ENCODE data around the gene PHLDB1. TPM values are rescaled to one million over a fixed set of nuclear protein-coding genes. Genes with fewer than 3 reads are reported as not detected.
A peak's percentile ranks its signal among the peaks of the same experiment; 100 is the strongest.

The PHLDB1 gene
- total RNA-seq, 2 experiments from 2014 or later, result 2.0 TPM

DNA sequence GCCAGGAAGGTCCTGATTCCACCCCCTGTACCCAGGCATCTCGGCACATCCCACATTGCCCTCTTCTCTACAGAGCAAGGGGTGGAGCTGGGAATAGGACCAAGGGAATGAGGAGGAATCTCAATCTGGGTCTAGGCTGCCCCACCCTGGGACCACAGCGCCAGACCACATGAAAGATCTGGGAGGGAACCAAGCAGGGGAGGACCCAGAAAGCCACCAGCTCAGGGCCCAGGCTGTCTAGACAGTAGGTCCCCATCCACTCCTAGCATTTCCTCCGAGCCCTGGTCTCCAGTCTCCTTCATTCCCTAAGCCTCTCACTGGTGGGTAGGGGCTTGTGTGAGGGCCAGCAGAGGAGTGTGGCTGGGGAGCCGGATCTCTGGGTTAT, 11.6 kb downstream of the PHLDB1 start:
- Mint-ChIP-seq H3K9me3 (no peaks in the 10 kb centered on the region), H3K4me1 (ENCODE audit: low read depth) (peaks cover 14% of the 10 kb centered on the region)

GRCh38 chr11:118619444-118620197, 12.2 kb downstream of the PHLDB1 start:
- H3K4me3 Mint-ChIP-seq, result no peak overlapping the region

More for the DNA sequence above, 11.6 kb downstream of the PHLDB1 start:
- no peak for DNase-seq
- peaks cover 3% of the 10 kb centered on the region for H3K27me3 Mint-ChIP-seq (ENCODE audit: low read depth)
- no peak overlapping the region for H3K27ac Mint-ChIP-seq
- intact Hi-C loops (cut with micrococcal nuclease), result no loop called here
- no peaks in the 10 kb centered on the region for H3K36me3 Mint-ChIP-seq (ENCODE audit: low read depth)
- H3K4me3 Mint-ChIP-seq, result no peak overlapping the region
- CTCF ChIA-PET, result interaction anchor here (0.5 to 1.0 kb wide), 4 partner anchors 12 to 152 kb away, joined by 3 to 6 read pairs (median 4); partner anchors contain the start of gene PHLDB1

DNA sequence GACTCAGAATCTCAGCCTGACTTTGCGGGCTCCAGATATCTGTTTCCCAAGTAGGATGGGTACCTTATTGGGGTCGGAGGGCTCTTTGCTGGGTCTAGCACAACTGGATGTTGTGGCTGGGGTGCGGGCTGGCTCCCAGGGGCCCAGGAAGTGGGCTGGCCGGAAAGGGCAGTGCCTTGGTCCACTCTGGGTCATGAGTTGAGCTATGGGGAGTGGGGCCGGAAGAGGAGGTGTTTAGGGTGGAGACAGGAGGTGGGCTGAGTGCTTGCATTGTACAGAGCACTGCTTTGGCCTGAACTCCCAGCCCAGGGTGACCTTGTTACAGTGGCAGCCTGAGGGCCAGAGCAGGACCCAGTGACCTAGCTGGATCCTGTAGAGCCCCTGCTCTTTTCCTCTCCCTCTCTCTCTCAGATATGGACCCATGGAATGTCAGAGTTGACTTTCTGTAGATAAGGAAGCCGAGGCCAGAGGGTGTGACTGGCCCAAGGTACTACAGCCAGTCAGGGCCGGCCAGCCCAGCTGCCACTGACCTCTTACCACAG, 13.2 kb downstream of the PHLDB1 start:
- intact Hi-C loops (cut with micrococcal nuclease), result no loop called here
- no peak for DNase-seq
- Mint-ChIP-seq H3K36me3 (ENCODE audit: low read depth) (no peaks in the 10 kb centered on the region), H3K27me3 (ENCODE audit: low read depth) (peaks cover 3% of the 10 kb centered on the region), H3K27ac (no peak overlapping the region), H3K4me1 (ENCODE audit: low read depth) (peaks cover 14% of the 10 kb centered on the region), H3K9me3 (no peaks in the 10 kb centered on the region), H3K4me3 (peak overlapping the region; percentile 68)
- CTCF ChIA-PET, result interaction anchor here (0.8 to 4.0 kb wide), 4 partner anchors 9 to 15 kb away, joined by 3 to 14 read pairs (median 4); no protein-coding TSS in a partner anchor

More at GRCh38 chr11:118619444-118620197, 12.2 kb downstream of the PHLDB1 start:
- peaks cover 14% of the 10 kb centered on the region for H3K4me1 Mint-ChIP-seq (ENCODE audit: low read depth)
- no peak for DNase-seq
- CTCF ChIA-PET, result interaction anchor here (0.5 to 4.0 kb wide), 3 partner anchors 10 to 35 kb away, joined by 3 to 14 read pairs (median 6); partner anchors contain the start of gene PHLDB1
- no peaks in the 10 kb centered on the region for H3K9me3 Mint-ChIP-seq
- H3K36me3 Mint-ChIP-seq (ENCODE audit: low read depth), result no peaks in the 10 kb centered on the region
- no peak overlapping the region for H3K27ac Mint-ChIP-seq
- peaks cover 3% of the 10 kb centered on the region for H3K27me3 Mint-ChIP-seq (ENCODE audit: low read depth)
- intact Hi-C loops (cut with micrococcal nuclease), result no loop called here

DNA sequence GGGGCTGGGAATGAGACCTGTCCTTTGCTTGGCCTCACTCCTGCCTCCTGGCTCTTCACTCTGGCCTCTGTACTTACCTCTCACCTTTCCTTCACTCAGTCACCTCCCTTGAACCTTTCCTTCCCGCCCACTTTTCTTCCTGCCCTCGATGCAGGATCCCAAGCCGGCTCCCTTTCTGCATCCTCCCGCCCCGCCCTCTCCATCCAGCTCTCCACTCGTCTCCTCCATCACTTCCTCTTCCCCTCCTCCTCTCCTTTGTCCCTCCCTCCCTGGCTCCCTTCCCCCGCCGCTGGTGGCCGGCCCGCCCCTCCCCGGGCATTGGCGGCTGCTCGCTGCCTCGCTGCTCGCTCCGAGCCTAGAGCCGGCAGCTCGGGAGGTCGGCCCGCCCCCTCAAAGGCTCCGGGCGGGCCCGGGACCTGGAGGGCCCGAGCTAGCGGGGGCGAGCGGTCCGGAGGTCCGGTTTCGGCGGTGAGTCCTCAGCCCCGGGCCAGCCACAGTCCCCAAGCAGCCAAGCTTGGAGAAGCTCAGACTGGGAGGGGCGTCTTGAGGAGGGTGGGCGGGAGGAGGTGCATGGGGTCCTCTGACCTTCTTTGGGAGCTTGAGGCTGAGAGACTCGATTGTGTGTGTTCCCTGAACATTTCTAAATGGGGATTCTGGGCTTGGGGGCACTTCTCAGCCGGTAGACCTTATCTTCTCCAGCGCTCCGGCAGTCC, 13.8 kb downstream of the PHLDB1 start:
- H3K9me3 Mint-ChIP-seq, result no peaks in the 10 kb centered on the region
- peak overlapping the region; percentile 68 for H3K4me3 Mint-ChIP-seq
- peak; percentile 45 for DNase-seq
- peaks cover 14% of the 10 kb centered on the region for H3K4me1 Mint-ChIP-seq (ENCODE audit: low read depth)
- CTCF ChIA-PET, result interaction anchor here (0.8 to 4.0 kb wide), 3 partner anchors 9 to 15 kb away, joined by 3 to 14 read pairs (median 6); no protein-coding TSS in a partner anchor
- H3K27ac Mint-ChIP-seq, result no peak overlapping the region
- H3K36me3 Mint-ChIP-seq (ENCODE audit: low read depth), result no peaks in the 10 kb centered on the region
- H3K27me3 Mint-ChIP-seq (ENCODE audit: low read depth), result peaks cover 3% of the 10 kb centered on the region
- intact Hi-C loops (cut with micrococcal nuclease), result no loop called here

DNA sequence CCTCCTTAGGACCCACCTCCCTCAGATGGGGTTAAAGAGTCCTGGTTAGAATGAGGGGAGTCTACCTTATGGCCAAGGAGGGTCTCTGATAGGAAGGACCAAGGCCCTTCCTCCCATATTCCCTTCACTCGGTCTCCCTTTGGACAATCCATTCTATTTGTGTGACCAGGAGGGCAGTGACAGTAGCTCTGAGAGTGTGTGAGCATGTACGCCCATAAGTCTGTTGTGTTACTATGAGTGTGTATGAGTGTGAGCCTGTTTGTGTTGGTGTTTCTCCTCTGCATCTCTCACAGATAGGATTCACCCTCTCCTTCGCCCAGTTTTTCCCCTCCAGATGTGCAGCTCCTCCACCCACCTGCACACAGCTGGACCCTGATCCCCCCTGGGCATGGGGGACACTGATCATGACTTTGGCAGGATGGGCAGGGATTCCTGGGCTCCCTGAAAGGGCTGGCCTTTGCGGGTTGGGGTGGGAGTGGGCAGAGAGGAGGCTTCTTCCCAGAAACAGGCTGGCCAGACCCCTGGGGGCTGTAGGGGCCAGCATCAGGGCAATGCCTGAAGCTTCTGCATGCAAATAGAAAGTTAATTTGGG, 14.5 kb downstream of the PHLDB1 start:
- CTCF ChIA-PET, result interaction anchor here (1.0 to 4.0 kb wide), 2 partner anchors 13 to 19 kb away, joined by 3 to 14 read pairs; no protein-coding TSS in a partner anchor
- Mint-ChIP-seq H3K4me3 (peak overlapping the region; percentile 22), H3K9me3 (no peaks in the 10 kb centered on the region)

GRCh38 chr11:118622376-118623268, 15.2 kb downstream of the PHLDB1 start:
- H3K9me3 Mint-ChIP-seq, result no peaks in the 10 kb centered on the region
- intact Hi-C loops (cut with micrococcal nuclease), result no loop called here
- H3K36me3 Mint-ChIP-seq (ENCODE audit: low read depth), result no peaks in the 10 kb centered on the region
- peaks cover 14% of the 10 kb centered on the region for H3K4me1 Mint-ChIP-seq (ENCODE audit: low read depth)
- CTCF ChIA-PET, result interaction anchor here (1.0 to 4.0 kb wide), 4 partner anchors 11 to 67 kb away, joined by 3 to 14 read pairs (median 3); no protein-coding TSS in a partner anchor
- H3K27me3 Mint-ChIP-seq (ENCODE audit: low read depth), result peaks cover 3% of the 10 kb centered on the region
- no peak overlapping the region for H3K4me3 Mint-ChIP-seq
- DNase-seq, result no peak
- H3K27ac Mint-ChIP-seq, result no peak overlapping the region

More for the DNA sequence above, 14.5 kb downstream of the PHLDB1 start:
- Mint-ChIP-seq H3K27ac (no peak overlapping the region), H3K4me1 (ENCODE audit: low read depth) (peaks cover 14% of the 10 kb centered on the region), H3K36me3 (ENCODE audit: low read depth) (no peaks in the 10 kb centered on the region), H3K27me3 (ENCODE audit: low read depth) (peaks cover 3% of the 10 kb centered on the region)
- intact Hi-C loops (cut with micrococcal nuclease), result no loop called here
- DNase-seq, result no peak

DNA sequence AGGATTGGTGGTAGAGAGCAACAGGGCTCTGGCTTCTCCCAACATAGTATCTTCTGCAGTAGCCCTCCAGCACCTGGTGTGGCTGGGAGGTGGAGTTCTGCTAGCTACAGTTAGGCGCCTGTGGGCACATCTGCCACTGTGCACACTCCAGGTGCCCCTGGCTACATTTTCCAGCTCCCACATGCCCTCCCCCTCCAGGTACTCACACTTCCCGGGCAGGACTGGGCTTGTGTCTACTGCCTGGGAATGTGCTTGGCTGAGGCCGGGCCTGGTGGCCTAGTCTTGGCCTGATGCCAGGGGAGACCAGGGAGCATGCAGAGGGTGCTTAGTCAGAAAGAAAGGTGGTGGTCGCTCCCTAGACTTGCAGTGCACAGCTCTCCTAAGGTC, 15.8 kb downstream of the PHLDB1 start:
- no peak for DNase-seq
- no peak overlapping the region for H3K4me3 Mint-ChIP-seq
- no peaks in the 10 kb centered on the region for H3K36me3 Mint-ChIP-seq (ENCODE audit: low read depth)
- H3K27me3 Mint-ChIP-seq (ENCODE audit: low read depth), result peaks cover 3% of the 10 kb centered on the region
- H3K9me3 Mint-ChIP-seq, result no peaks in the 10 kb centered on the region
- no peak overlapping the region for H3K27ac Mint-ChIP-seq
- intact Hi-C loops (cut with micrococcal nuclease), result no loop called here
- CTCF ChIA-PET, result interaction anchor here (0.6 to 4.0 kb wide), 4 partner anchors 10 to 66 kb away, joined by 3 to 14 read pairs (median 3); no protein-coding TSS in a partner anchor
- H3K4me1 Mint-ChIP-seq (ENCODE audit: low read depth), result peaks cover 14% of the 10 kb centered on the region

- no peaks in the 10 kb centered on the region for H3K9me3 Mint-ChIP-seq
- CTCF ChIA-PET, result no interaction called here
- intact Hi-C loops (cut with micrococcal nuclease), result no loop called here
- H3K4me3 Mint-ChIP-seq, result no peak overlapping the region
- H3K4me1 Mint-ChIP-seq (ENCODE audit: low read depth), result peaks cover 11% of the 10 kb centered on the region
- DNase-seq, result no peak
- no peaks in the 10 kb centered on the region for H3K36me3 Mint-ChIP-seq (ENCODE audit: low read depth)
- H3K27me3 Mint-ChIP-seq (ENCODE audit: low read depth), result peaks cover 3% of the 10 kb centered on the region
- no peak overlapping the region for H3K27ac Mint-ChIP-seq
Observed at GRCh38 chr11:118625036-118625690, 17.7 kb downstream of the PHLDB1 start.

DNA sequence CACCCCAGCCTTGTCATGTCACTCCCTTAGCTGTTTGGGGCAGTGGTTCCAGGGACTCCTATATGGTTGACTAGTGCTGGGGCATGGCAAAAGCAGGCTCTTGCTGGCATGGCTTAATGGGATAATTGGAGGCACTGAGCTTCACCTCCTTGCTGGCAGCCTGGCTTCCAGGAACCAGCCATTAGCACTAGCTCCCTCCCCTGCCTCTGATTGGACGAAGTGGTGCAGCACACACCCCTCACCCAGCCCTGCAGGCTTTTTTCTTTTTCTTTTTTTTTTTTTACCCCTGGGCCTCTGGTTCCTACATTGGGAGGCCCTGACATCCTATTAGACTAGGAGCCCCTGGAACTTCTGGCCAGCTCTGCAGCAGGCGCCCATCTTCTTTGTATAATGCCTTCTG, 18.6 kb downstream of the PHLDB1 start:
- Mint-ChIP-seq H3K4me3 (no peak overlapping the region), H3K27ac (no peak overlapping the region), H3K9me3 (no peaks in the 10 kb centered on the region), H3K27me3 (ENCODE audit: low read depth) (no peaks in the 10 kb centered on the region), H3K4me1 (ENCODE audit: low read depth) (peaks cover 5% of the 10 kb centered on the region), H3K36me3 (ENCODE audit: low read depth) (no peaks in the 10 kb centered on the region)
- no peak for DNase-seq
- intact Hi-C loops (cut with micrococcal nuclease), result no loop called here
- CTCF ChIA-PET, result interaction anchor here (1.1 kb wide), 1 partner anchor 33 kb away, joined by 3 read pairs; no protein-coding TSS in a partner anchor

DNA sequence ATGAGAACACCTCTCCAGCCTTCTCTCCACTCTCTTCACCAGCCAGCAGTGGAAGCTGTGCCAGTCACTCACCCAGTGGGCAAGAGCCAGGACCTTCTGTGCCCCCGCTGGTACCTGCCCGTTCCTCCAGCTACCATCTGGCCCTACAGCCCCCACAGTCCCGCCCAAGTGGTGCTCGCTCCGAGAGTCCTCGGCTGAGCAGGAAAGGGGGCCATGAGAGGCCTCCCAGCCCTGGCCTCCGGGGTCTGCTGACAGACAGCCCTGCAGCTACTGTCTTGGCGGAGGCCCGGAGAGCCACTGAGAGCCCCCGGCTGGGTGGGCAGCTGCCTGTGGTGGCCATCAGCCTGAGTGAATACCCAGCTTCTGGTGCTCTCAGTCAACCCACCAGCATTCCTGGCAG, 20.2 kb downstream of the PHLDB1 start:
- Mint-ChIP-seq H3K9me3 (no peaks in the 10 kb centered on the region), H3K4me3 (no peak overlapping the region), H3K36me3 (ENCODE audit: low read depth) (no peaks in the 10 kb centered on the region), H3K4me1 (ENCODE audit: low read depth) (no peaks in the 10 kb centered on the region), H3K27me3 (ENCODE audit: low read depth) (no peaks in the 10 kb centered on the region), H3K27ac (no peak overlapping the region)
- no peak for DNase-seq
- intact Hi-C loops (cut with micrococcal nuclease), result no loop called here
- CTCF ChIA-PET, result no interaction called here

DNA sequence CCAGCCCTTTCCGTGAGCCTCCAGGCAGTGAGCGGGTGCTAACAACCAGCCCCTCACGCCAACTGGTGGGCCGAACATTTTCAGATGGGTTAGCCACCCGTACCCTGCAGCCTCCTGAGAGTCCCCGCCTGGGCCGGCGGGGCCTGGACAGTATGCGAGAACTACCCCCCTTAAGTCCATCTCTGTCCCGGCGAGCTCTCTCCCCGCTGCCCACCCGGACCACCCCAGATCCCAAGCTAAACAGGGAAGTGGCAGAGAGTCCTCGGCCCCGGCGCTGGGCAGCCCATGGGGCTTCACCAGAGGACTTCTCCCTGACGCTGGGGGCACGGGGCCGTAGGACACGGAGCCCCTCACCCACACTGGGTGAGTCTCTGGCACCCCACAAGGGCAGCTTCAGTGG, 20.6 kb downstream of the PHLDB1 start:
- intact Hi-C loops (cut with micrococcal nuclease), result no loop called here
- CTCF ChIA-PET, result no interaction called here
- Mint-ChIP-seq H3K4me1 (ENCODE audit: low read depth) (no peaks in the 10 kb centered on the region), H3K4me3 (no peak overlapping the region), H3K27ac (no peak overlapping the region), H3K9me3 (no peaks in the 10 kb centered on the region), H3K27me3 (ENCODE audit: low read depth) (no peaks in the 10 kb centered on the region), H3K36me3 (ENCODE audit: low read depth) (no peaks in the 10 kb centered on the region)
- no peak for DNase-seq

All from activated naive CD4-positive, alpha-beta T cell treated with anti-CD3 and anti-CD28 coated beads for 36 hours (primary cell).